ENCODE measurements around the gene SLU7. TPM values are rescaled to one million over a fixed set of nuclear protein-coding genes. Genes with fewer than 3 reads are reported as not detected.

The SLU7 gene
- total RNA-seq, 4 donors from 2014 or later: 26.6 to 90.0 (median 52.4) TPM

GRCh38 chr5:160451281-160451680, 32.4 kb upstream of the SLU7 start:
- no peak for DNase-seq
- TF ChIP-seq POLR2A (IDR thresholded peaks at IDR 0.05): no peak
- TF ChIP-seq CTCF (IDR thresholded peaks at IDR 0.05): no peak
- Histone ChIP-seq H3K9me3 (no peaks in the 10 kb centered on the region), H3K27ac (no peak overlapping the region), H3K27me3 (no peaks in the 10 kb centered on the region), H3K4me3 (no peak overlapping the region), H3K4me1 (no peaks in the 10 kb centered on the region), H3K36me3 (no peaks in the 10 kb centered on the region)
- intact Hi-C loops (cut with DNase I; ENCODE audit: low total_unique reads): no loop called here

- TF ChIP-seq POLR2A (IDR thresholded peaks at IDR 0.05): no peak
- no peak for TF ChIP-seq CTCF (IDR thresholded peaks at IDR 0.05)
- intact Hi-C loops (cut with DNase I; ENCODE audit: low total_unique reads): no loop called here
- H3K36me3 ChIP-seq: no peaks in the 10 kb centered on the region
- no peak overlapping the region for H3K4me3 ChIP-seq
- no peaks in the 10 kb centered on the region for H3K27me3 ChIP-seq
- H3K9me3 ChIP-seq: no peaks in the 10 kb centered on the region
- H3K4me1 ChIP-seq: no peaks in the 10 kb centered on the region
- DNase-seq: no peak
- H3K27ac ChIP-seq: no peak overlapping the region
Observed at GRCh38 chr5:160450164-160450932, 31.5 kb upstream of the SLU7 start.

GRCh38 chr5:160449458-160449857, 30.6 kb upstream of the SLU7 start:
- no peaks in the 10 kb centered on the region for H3K4me1 ChIP-seq
- intact Hi-C loops (cut with DNase I; ENCODE audit: low total_unique reads): no loop called here
- no peak overlapping the region for H3K4me3 ChIP-seq
- H3K9me3 ChIP-seq: no peaks in the 10 kb centered on the region
- no peak overlapping the region for H3K27ac ChIP-seq
- no peaks in the 10 kb centered on the region for H3K27me3 ChIP-seq
- no peaks in the 10 kb centered on the region for H3K36me3 ChIP-seq
- DNase-seq: no peak
- TF ChIP-seq POLR2A (IDR thresholded peaks at IDR 0.05): no peak
- no peak for TF ChIP-seq CTCF (IDR thresholded peaks at IDR 0.05)

GRCh38 chr5:160448886-160449285, 30.0 kb upstream of the SLU7 start:
- no peak for DNase-seq

More at GRCh38 chr5:160448886-160449285, 30.0 kb upstream of the SLU7 start:
- no peak for TF ChIP-seq CTCF (IDR thresholded peaks at IDR 0.05)
- no peak for TF ChIP-seq POLR2A (IDR thresholded peaks at IDR 0.05)
- intact Hi-C loops (cut with DNase I; ENCODE audit: low total_unique reads): no loop called here
- Histone ChIP-seq H3K36me3 (no peaks in the 10 kb centered on the region), H3K4me3 (no peak overlapping the region), H3K27ac (no peak overlapping the region), H3K9me3 (no peaks in the 10 kb centered on the region), H3K27me3 (no peaks in the 10 kb centered on the region), H3K4me1 (no peaks in the 10 kb centered on the region)
